A549 treated with dexamethasone at 1 μM for 4 hours (cell line): ENCODE data around the gene KDM5C. TPM values are rescaled to one million over a fixed set of nuclear protein-coding genes. Genes with fewer than 3 reads are reported as not detected.

Source experiments
- total RNA-seq: library from RNA; stranded (reverse); fragments of 200-300 nt; extraction: Qiagen RNA extraction; gene quantifications from 5 replicates; pipeline ENCODE4 v1.2.3, GENCODE V29; 2022

The KDM5C gene
- total RNA-seq = 34.4 to 61.3 TPM (median 58.9 TPM) in 5 replicates

DNA sequence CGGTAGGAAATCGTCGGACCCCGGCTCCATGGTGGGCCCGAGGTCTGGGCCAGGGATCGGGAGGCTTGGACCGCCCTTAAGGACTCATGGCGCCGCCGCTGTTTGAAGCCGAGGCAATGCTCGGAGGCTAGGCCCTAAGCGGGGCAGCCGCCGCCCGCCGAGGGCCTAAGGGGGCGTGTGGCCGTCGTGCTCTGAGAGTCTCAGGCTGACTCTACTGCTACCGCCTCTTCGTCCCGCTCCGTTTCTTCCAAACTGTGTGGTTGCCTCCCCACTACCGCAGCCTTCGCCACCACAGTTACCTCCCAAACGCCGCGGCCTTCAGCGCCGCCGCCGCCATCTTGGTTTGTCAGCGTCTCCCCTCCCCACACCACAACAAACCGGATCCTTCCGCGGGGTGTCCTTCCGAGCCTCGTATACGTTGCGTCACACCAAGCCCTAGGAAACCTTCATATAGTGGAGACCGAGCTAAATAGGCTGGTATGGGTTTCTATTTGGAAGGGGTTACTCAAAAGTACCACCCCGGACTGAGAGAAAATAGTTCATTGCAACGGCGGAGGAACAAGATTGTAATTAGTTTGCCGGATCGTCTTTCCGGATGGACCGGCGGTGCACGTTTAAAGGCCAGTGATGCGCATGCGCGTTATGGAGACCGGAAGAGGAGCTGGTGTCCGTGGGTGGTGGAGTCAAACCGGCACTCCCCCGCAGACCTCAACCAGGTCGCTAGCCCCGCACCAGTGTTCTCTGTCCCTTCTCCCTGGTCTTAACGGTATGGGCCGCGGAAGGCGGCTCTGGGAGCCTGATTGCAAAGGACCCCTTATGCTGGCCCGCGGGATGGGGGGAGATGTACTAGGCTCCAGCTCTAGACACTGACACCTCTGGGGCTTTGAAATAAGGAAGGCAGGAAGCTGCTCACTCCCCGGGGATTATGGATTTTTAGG is at the start of gene KDM5C:
KDM5C (minus strand) TSS at position 348 of the 938 bp plus-strand sequence; CDS start at position 30, 318 bp downstream.

Other genes starting within 250 kb of the KDM5C start
- not detected in 5 replicates for gene GPR173, start 176.4 kb downstream of the KDM5C start, total RNA-seq
- gene TSPYL2, start 142.8 kb downstream of the KDM5C start, total RNA-seq = 23.3 to 36.7 TPM (median 33.6 TPM) in 5 replicates
- 1.2 to 2.1 TPM (median 1.5 TPM) in 5 replicates for gene KANTR, start 131.1 kb downstream of the KDM5C start, total RNA-seq
- 33.1 to 39.7 TPM (median 38.7 TPM) in 5 replicates for gene IQSEC2, start 56.4 kb upstream of the KDM5C start, total RNA-seq
- 39.2 to 74.7 TPM (median 58.0 TPM) in 5 replicates for gene SMC1A, start 197.4 kb upstream of the KDM5C start, total RNA-seq
- 0.54 to 0.98 TPM (median 0.77 TPM) in 5 replicates for gene RIBC1, start 197.7 kb upstream of the KDM5C start, total RNA-seq
- gene HSD17B10, start 209.2 kb upstream of the KDM5C start, total RNA-seq = 176 to 194 TPM (median 180 TPM) in 5 replicates